HG03097 (cell line): ENCODE results near the gene MRPS34.

Experiments used
- ATAC-seq: cut with Tn5 transposase; IDR thresholded peaks from one replicate; pipeline ENCODE4 v1.9.1; 2021; ENCODE audit not compliant: unreplicated experiment, low FRiP score

MRPS34 gene

DNA sequence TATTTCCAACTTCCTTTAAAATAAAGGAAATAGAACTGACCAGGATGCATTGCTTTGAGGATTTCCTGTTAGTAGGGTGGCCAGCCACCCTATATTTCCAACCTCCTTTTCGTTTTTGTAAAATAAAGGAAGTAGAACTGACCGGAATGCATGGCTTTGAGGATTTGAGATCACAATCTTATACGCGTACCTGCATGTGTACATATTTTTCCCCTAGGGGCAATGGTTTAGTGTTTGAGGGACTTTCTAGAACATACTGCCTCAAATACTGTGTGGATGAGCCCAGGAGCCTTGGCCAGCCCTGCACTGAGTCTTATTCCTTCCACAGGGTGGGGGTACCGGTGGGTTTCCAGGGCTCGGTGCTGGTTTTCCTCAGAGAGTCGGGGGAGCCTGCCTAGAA lies 41.3 kb downstream of the MRPS34 start:
- ATAC-seq, result no peak

DNA sequence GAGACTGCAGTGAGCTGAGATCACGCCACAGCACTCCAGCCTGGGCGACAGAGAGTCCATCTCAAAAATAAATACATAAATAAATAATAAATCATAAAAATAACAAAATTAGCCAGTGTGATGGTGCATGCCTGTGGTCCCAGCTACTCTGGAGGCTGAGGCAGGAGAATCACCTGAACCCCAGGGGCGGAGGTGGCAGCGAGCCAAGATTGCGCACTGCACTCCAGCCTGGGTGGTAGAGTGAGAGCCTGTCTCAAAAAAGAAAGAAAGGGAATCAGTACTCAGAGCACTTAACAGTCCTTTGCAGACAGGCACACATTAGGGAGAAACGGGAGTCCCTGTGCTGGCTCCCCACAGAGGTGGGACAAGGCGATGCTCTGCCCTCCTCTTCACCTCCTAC lies 41.9 kb downstream of the MRPS34 start:
- no peak for ATAC-seq

DNA sequence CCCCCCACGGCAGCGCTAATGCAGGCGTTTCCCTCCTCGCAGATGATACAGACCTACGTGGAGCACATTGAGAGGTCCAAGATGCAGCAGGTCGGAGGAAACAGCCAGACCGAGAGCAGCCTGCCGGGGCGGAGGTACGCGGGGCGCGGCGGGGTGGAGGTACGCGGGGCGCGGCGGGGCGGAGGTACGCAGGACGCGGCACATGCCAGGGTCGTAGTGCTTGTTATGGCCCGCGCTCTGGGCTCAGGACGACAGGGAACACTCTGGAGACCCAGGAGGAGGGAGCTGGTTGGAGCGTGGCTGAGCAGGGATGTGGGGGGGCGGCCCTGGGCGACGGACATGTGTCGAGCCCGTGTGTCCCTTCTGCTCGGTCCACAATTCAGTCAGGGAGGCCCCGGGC lies 43.5 kb downstream of the MRPS34 start:
- no peak for ATAC-seq

DNA sequence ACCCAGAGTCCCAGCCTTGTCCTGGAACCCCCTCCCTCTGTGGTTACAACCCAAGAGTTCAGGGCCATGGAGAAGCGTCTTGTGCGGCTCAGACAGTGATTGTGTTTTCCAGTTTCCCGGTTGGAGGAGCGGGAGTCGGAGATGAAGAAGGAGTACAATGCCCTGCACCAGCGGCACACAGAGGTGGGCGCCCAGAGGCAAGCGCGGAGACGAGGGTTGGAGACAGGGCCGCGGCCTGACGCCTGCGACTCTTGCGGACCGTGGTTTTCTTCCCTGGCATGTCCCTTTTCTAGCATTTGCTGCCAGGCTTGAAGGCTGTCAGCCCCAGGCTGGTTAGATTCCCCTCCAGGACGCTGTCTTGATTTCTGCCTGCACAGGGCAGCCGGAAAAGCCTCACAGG lies 43.9 kb downstream of the MRPS34 start:
- ATAC-seq, result no peak

DNA sequence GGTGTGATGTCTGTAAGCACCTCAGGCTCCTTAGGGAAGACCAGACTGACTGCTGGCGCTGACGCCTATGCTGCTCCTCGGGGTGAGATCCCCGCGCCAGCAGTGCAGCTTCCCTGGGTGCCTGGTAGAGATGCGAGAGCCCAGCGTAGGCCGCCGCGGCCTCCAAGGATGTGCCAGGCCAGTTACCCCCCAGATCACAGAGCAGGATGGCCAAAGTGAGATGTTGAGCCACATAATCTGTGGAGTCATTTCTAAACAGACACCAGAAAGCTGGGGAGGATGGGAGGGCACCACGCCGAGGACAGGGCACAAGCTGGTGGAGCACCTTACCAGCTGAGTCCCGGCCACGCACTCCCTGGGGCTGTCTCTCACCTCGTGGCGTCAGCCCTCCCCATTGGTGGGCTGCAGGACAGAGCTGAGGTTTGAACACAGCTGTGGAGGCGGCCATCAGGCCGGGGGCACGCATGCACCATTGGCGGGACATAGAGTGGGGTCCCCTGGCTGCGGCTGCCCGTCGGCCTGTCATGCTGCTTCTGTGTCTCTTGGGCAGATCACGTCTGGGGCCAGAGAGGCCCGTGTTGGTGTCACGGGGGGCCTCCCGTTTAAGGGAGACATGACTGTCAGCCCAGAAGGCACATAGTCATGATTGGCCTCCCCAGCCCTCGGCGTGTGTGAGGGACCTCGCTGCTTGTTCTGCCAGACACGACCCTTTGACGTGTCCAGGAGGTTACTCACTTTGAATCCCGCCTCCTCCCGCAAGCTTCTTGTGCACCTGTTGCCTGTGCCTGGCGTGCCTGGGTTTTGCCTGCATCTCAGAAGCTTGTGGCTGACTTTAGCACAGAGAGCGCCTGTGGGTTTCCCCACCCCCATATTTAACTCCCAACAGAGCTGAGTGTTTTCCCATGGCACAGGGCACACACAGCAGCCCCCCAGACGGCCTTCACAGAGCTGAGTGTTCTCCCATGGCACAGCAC lies 45.0 kb downstream of the MRPS34 start:
- ATAC-seq, result no peak

DNA sequence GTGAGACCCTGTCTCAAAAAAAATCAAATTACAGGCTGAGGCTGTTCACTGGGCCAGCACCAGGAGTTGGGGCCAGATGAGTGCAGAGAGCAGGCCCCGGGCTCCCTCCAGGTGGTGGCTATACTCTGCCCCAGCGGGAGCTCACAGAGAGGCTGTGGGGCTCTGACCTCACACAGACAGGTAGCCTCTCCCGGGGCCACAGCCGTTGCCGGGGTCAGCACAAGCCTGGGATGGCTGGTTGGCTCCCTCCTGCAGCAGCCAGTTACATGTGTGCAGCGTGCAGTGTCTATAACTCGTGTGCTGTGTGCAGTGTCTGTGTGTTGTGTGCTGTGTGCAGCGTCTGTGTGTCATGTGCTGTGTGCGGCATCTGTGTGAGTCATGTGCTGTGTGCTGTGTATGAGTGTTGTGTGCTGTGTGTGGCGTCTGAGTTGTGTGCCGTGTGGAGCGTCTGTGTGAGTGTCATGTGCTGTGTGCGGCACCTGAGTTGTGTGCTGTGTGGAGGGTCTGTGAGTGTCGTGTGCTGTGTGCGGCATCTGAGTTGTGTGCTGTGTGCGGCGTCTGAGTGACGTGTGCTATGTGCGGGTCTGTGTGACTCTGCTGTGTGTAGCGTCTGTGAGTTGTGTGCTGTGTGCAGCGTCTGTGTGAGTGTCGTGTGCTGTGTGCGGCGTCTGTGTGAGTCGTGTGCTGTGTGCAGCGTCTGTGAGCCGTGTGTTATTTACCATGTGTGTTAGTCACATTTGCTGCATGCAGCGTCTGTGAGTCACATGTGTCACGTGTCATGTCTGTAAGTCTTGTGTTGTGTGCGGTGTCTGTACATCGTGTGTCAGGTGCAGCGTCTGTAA lies 46.1 kb downstream of the MRPS34 start:
- ATAC-seq, result no peak

DNA sequence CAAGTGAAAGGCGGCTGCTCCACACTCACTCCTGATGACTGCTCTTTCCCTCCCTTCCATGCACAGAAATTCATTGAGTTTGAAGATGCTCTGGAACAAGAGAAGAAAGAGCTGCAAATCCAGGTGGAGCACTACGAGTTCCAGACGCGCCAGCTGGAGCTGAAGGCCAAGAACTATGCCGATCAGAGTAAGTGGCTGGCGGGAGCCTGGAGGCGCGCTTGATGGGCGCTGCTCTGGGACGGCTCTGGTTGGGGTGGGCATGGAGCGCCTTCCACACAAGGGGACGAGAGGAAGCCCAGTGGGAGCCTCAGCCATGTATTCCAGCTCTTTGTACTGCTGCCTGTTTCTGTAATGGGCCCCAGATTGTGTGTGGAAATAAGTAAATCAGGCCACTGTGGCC lies 48.4 kb downstream of the MRPS34 start:
- ATAC-seq, result no peak

DNA sequence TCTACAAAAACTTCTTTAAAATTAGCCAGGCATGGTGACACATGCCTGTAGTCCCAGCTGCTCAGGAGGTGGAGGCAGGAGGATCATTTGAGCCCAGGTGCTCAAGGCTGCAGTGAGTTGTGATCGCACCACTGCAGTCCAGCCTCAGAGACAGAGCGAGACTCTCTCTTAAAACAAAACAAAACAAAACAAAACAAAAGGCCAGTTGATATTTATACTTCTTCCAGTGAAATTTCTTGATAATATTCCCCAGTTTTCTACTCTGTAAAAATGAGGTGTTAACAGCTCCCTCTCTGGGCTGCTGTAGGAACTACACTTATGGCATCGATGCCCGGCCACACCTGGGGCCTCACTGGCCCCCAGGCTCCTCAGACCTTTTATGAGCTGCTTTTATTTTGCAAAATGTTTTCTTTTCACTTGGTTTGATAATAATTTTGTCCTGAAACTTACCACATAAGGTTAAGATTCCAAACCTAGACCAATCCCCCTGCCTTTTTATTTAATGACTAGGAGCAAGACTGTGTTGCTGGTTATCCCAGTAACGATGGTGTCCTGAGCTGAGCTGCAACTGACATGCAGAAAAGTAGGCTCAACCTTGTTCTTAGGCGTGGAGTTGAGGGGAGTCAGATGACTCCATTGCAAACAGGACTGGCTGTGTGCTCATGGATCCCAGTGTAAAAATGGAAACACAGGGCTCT lies 49.3 kb downstream of the MRPS34 start:
- ATAC-seq, result no peak
